ENCODE data around the gene RIMBP2.
"Not testable (repeated sequence)": the region's sequence is repeated elsewhere in the genome, so short reads cannot be mapped to it uniquely, and the experiment has no call there.

RIMBP2 gene

GRCh38 chr12:130715998-130716968, at the start of gene RIMBP2:
TSS of gene RIMBP2 (minus strand) at chr12:130716299. CDS start at chr12:130479013, 237,286 bp downstream.
- no peak for DNase-seq (ENCODE audit: low read depth in 1 of 2, low spot score in 1 of 2)

DNA sequence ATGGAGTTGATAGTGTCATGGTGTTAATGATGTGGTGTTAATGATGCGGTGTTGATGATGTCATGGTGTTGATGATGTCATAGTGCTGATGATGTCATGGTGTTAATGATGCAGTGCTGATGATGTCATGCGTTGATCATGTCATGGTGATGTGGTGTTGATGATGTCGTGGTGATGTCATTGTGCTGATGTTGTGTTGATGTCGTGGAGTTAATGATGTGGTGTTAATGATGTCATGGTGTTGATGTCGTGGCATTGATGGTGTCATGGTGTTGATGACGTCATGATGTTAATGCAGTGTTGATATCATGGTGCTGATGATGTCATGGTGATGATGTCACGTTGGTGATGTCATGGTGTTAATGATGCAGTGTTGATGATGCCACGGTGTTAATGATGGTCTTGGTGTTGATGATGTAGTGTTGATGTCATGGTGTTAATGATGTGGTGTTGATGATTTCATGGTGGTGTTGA, 49.1 kb upstream of the RIMBP2 start:
- no peak for DNase-seq (ENCODE audit: low read depth in 1 of 2, low spot score in 1 of 2)

GRCh38 chr12:130764475-130765185, 48.5 kb upstream of the RIMBP2 start:
- no peak for DNase-seq (ENCODE audit: low read depth in 1 of 2, low spot score in 1 of 2)

- DNase-seq (ENCODE audit: low read depth in 1 of 2, low spot score in 1 of 2) = no peak
These were observed 48.0 kb upstream of the RIMBP2 start for GRCh38 chr12:130764073-130764472.

GRCh38 chr12:130762319-130762675, 46.2 kb upstream of the RIMBP2 start:
- DNase-seq (ENCODE audit: low read depth in 1 of 2, low spot score in 1 of 2) = no peak

DNA sequence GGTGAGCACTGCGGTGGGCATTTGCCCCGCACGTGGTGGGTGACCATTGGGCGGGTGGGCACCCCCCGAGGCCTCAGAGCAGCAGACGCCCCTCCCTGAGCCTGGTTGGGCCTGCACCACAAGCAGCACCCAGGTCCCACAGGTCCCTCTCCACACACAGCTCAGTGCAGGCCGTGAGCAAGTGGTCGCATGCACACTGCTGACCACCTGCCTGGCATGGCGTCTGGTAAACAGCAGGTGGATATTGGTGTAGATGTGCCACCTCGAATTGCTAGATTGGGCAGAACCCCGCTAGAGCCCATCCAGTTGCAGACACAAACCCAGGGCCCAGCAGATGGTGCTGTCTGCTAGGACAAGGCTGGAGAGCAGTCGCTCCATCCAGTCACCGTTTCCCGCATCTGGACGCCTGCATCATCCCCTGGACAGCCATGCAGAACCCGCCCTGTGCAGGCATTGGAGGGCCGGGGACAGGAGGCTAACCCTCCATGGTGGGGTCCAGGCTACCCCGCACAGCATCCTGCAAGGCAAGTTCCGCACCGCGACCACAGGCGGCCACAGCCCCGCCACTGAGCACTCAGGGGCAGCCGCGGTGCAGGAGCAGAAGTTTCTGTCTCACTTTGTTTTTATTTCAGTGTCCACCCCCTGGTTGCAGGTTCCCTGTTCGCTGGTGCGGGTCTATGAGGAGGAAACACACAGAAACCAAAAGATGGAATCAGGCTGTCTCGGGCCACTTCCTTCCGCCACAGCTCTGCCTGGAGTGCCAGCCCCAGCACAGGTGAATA, 45.6 kb upstream of the RIMBP2 start:
- peak; percentile 24 to 32 for DNase-seq (ENCODE audit: low read depth in 1 of 2, low spot score in 1 of 2)

DNA sequence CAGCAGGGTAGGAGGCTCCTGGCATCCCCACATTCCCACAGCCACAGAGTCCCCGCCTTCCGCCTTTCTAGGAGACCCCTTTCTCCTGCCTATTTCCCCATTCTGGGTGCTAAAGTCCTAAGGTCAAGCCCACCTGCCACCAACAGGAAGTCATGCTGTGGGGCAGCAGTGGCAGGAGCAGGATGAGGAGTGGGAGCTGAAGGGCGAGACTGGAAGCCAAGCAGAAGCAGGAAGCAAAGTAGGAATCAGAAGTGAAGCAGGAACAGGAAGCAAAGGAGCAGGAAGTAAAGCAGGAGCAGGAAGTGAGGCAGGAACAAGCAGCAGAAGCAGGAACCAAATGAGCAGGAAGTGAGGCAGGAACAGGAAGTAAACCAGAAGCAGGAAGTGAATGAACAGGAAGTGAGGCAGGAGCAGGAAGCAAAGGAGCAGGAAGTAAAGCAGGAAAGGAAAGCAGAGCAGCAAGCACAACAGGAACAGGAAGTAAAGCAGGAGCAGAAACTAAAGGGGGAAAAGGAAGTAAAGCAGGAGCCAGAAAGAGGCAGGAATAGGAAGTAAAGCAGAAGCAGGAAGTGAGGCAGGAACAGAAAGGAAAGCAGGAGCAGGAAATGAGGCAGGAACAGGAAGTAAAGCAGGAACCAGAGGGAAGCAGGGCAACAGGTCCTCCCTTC, 38.3 kb upstream of the RIMBP2 start:
- no peak for DNase-seq (ENCODE audit: low read depth in 1 of 2, low spot score in 1 of 2)

DNA sequence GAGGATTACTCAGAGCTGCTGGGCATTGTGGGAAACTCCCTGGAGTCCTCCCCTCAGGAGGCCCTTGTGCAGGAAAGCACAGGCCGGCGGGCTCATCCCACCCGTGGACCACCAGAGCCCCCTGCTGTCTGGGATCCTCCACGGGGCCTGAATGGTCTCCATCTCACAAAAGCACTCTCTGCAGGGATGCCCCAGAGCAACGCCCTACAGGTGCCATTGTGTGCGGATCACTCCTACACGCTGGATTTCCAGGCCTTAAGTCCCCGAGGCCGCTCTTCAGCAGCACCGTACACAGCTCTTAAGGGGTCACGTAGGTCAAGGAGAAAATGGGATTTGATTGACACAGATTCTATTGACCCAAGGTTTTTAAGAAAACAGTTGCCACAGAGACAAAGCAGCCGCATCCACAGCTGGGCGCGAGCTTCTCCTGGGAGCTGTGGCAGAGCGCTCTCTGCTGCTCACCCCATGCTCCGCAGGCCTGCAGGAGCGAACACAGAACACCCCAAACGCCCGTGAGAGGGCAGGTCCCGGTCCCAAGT, 36.7 kb upstream of the RIMBP2 start:
- DNase-seq (ENCODE audit: low read depth in 1 of 2, low spot score in 1 of 2) = no peak

DNA sequence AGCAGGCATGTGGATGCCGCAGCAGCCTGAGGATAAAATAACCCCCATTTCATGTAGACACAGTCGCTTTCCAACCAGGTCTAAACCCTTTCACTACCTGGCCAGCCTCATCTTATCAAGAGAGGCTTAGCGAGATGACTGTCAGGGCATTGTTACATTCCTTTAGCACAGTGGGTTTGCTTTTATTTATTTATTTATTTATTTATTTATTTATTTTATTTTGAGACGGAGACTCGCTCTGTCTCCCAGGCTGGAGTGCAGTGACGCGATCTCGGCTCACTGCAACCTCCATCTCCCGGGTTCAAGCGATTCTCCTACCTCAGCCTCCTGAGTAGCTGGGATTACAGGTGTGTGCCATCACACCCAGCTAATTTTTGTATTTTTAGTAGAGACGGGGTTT, 35.9 kb upstream of the RIMBP2 start:
- not testable (repeated sequence) for DNase-seq (ENCODE audit: low read depth in 1 of 2, low spot score in 1 of 2)

DNA sequence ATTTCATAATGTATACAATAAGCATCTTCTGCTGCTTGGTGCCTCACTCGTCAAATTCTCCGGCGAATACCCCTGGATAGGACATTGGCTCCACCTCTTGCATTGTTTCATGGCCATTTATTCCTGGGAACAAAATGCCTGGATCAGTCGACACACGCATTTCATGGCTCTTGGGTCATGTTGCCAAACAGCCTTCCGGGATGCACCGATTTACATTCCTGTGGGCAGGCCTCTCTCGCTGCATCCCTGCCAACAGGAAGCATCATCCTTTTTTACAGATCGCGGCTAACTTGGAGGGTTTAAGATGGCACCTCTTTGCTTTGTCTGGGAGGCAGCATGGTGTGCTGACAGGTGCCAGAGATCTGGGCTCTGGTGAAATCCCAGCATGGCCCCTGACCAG, 32.7 kb upstream of the RIMBP2 start:
- DNase-seq (ENCODE audit: low read depth in 1 of 2, low spot score in 1 of 2) = no peak

- DNase-seq (ENCODE audit: low read depth in 1 of 2, low spot score in 1 of 2) = peak; percentile 41 to 57
These were observed 32.0 kb upstream of the RIMBP2 start for GRCh38 chr12:130747867-130748740.

DNA sequence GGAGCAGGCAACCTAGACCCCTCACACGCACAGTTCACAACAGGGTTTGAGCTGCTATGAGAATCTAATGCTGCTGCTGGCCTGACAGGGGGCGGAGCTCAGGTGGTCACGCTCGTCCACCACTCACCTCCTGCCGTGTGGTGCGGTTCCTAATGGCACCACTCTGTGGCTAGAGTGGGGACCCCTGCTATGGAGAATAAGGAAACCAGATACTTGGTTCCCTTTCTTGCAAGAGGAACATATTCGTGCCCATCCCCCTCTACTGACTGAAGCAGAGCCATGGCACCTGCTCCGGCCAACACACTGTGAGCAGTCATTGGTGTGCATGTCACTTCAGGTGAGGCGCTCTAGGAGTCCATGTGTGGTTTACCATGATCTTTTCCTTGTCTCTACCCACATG, 30.4 kb upstream of the RIMBP2 start:
- DNase-seq (ENCODE audit: low read depth in 1 of 2, low spot score in 1 of 2) = no peak

DNA sequence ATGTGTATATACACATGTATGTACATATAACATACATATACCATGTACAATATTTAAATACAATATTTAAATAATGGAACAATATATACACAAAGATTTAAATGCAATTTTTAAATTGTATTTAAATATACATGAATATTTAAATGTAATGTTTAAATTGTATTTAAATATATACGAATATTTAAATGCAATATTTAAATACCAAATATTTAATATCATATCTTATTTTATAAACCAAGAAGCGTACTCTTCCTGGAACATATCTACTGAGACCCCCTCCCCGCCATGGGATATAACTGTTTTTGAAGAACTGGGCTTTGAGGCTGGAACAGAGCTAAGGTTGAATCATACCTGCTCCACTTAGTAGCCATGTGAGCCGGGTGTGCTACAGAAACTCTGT, 29.8 kb upstream of the RIMBP2 start:
- no peak for DNase-seq (ENCODE audit: low read depth in 1 of 2, low spot score in 1 of 2)

- DNase-seq (ENCODE audit: low read depth in 1 of 2, low spot score in 1 of 2) = no peak
These were observed 28.2 kb upstream of the RIMBP2 start for GRCh38 chr12:130744274-130744673.

DNA sequence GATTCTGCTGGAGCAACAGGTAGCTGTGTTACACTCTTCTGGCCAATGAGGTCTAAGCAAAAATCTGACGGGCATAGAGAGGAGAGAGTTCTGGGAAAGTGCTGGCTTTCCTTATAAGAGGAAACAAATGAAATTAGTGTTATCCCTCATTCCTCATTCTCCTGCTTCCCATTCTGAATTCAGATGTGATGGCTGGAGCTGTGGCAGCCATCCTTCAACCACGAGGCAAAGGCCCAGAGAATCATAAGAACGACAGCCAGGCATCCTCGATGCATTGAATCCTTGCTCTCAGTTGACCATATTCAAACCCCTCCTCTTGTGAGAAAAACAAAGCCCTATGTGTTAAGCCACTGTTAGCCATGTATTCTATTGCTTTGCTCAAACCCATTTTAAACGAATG, 27.5 kb upstream of the RIMBP2 start:
- no peak for DNase-seq (ENCODE audit: low read depth in 1 of 2, low spot score in 1 of 2)

GRCh38 chr12:130743176-130743575, 27.1 kb upstream of the RIMBP2 start:
- no peak for DNase-seq (ENCODE audit: low read depth in 1 of 2, low spot score in 1 of 2)

- DNase-seq (ENCODE audit: low read depth in 1 of 2, low spot score in 1 of 2) = no peak
These were observed 26.6 kb upstream of the RIMBP2 start for GRCh38 chr12:130742716-130743115.

DNA sequence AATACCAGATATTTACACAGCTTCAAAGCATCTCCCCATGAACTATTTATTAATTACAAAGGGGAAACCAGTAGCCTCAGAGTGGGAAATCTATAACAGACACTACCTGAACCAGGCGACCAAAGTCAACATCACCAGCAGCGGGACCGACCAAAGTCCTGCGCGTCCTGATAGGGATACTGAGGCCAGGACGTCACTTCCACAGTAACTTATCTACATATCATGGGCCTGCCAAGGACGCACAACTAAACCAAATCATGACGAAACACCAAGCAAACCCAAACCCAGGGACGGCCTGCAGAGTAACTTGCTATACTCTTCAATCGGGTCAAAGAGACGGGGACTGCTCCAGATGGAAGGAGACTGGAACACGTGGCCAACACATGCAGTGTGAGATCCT, 26.0 kb upstream of the RIMBP2 start:
- no peak for DNase-seq (ENCODE audit: low read depth in 1 of 2, low spot score in 1 of 2)

- DNase-seq (ENCODE audit: low read depth in 1 of 2, low spot score in 1 of 2) = no peak
These were observed 23.5 kb upstream of the RIMBP2 start for GRCh38 chr12:130739571-130739970.

DNA sequence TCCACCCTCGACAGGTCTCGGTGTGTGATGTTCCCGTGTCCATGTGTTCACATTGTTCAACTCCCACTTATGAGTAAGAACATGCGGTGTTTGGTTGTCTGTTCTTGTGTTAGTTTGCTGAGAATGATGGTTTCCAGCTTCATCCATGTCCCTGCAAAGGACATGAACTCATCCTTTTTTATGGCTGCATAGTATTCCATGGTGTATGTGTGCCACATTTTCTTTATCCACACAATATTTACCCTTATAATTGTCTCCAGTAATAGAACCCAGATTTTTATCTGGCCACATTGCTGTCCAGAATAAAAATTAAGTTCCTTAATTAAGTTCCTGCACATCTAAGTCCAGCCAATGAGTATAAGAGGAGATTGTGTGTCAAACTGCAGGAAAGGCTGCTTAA, 22.3 kb upstream of the RIMBP2 start:
- not testable (repeated sequence) for DNase-seq (ENCODE audit: low read depth in 1 of 2, low spot score in 1 of 2)

All from activated T-helper 1 cell treated with anti-CD3 and anti-CD28 coated beads, Interleukin-2, amount 50 U/mL, for 16 hours (primary cell).